GM10266 (cell line): ENCODE measurements around the gene MBTD1.
"Not testable (repeated sequence)": the region's sequence is repeated elsewhere in the genome, so short reads cannot be mapped to it uniquely, and the experiment has no call there.

Source experiments
- DNase-seq: peaks from one replicate; pipeline ENCODE4 v3.0.0; 2012; ENCODE audit errors: extremely low spot score
- CTCF ChIP-seq: IDR thresholded peaks from 2 replicates; pipeline ENCODE4 v1.5.1; 2012; ENCODE audit warnings: mild to moderate bottlenecking, low read depth; ENCODE audit not compliant: control insufficient read depth, insufficient read depth; ENCODE audit errors: missing control alignments

MBTD1 gene

GRCh38 chr17:51230306-51230705, 29.5 kb downstream of the MBTD1 start:
- DNase-seq, result no peak

GRCh38 chr17:51229889-51230288, 30.0 kb downstream of the MBTD1 start:
- no peak for DNase-seq
- no peak for TF ChIP-seq CTCF

More at GRCh38 chr17:51230306-51230705, 29.5 kb downstream of the MBTD1 start:
- no peak for TF ChIP-seq CTCF

- TF ChIP-seq CTCF, result no peak
- DNase-seq, result no peak
These were observed 31.7 kb downstream of the MBTD1 start for GRCh38 chr17:51228161-51228560.

- DNase-seq, result not testable (repeated sequence)
These were observed 34.3 kb downstream of the MBTD1 start for GRCh38 chr17:51225523-51225922.

- DNase-seq, result no peak
- no peak for TF ChIP-seq CTCF
These were observed 35.2 kb downstream of the MBTD1 start for GRCh38 chr17:51224402-51225262.

- no peak for TF ChIP-seq CTCF
- DNase-seq, result no peak
These were observed 38.5 kb downstream of the MBTD1 start for GRCh38 chr17:51221322-51221721.

- TF ChIP-seq CTCF, result no peak
- DNase-seq, result no peak
These were observed 41.9 kb downstream of the MBTD1 start for GRCh38 chr17:51217946-51218345.

GRCh38 chr17:51214920-51215319, 44.9 kb downstream of the MBTD1 start:
- DNase-seq, result no peak
- TF ChIP-seq CTCF, result no peak
